ENCODE measurements around the gene CTCF.

CTCF gene

DNA sequence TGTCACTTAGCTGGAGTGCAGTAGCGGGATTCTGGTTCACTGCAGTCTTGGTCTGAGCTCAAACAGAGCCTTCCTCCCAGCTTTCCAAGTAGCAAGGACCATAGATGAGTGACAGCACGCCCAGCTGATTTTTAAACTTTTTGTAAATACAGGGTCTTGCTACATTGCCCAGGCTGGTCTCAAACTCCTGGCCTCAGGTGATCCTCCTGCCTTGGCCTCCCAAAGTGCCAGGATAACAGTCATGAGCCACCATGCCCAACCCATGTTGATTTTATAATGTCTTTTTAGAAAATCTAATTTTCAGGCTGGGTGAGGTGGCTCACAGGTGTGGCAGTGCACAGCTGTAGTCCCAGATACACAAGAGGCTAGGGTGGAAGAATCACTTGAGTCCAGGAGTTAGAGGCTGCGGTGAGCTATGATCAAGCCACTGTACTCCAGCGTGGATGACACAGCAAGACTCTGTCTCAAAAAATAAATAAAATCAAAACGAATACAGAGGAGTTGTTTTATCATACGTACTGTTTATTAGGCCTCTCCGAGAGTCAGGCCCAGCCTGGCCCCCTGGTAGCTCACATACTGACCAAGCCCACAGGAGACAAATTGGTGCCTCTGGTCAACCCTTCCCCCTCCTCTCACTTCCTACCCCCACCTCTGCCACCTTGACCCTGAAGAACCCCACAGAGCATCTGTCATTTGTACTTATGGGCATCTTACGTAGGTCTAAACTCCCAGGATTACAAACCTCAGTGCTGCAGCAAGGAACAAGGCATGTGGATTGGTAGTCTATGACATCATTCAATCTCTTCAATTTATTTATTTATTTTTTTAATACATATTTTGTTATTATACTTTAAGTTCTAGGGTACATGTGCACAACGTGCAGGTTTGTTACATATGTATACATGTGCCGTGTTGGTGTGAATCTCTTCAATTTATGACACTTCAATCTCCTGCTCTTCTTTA, 117.9 kb downstream of the CTCF start:
- no peak for DNase-seq (ENCODE audit: low spot score)

DNA sequence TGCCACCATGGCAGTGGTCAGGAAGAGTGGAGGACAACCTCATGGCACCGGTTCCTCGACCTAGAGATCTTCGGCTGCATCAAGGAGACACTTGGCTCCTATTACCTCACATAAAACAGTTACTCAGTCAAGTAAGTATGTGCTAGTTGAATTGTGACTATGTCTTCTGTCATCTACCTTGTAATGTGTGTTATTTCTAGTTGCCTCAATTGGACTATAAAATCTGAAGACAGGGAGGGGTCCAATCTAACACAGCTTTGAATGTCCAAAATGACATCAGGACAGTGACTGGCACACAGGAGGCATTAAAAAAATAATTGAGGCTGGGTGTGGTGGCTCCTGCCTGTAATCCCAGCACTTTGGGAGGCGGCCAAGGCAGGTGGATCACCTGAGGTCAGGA, 121.4 kb downstream of the CTCF start:
- no peak for DNase-seq (ENCODE audit: low spot score)

DNA sequence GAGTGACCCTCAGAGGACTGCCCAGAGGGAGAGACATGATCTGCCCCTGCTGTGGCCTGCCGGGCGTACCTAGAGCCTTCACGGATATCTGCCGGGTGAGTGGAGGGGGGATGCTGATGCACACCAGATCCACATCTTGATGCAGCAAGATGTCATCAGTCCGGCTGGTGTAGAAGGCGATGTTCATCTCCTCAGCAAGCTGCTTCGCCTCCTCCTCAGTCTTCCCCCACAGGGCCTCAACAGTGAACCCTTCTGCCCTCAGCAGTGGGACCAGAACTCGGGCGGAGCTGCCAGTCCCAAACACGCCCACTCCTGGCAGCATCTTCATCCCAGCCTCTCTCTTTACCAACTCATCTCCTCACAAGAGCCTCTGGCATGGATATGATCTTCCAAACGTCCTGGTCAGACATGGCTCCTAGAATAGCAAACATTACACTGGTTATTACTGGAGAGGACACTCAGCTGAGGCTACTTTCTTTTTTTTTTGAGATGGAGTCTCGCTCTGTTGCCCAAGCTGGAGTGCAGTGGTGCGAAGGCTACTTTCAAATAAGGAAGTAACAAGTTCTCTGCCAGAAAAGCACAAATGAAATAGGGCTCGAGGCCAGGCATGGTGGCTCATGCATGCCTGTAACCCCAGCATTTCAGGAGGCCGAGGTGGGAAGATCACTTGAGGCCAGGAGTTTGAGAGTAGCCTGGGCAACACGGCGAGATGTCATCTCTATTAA, 123.2 kb downstream of the CTCF start:
- no peak for DNase-seq (ENCODE audit: low spot score)

Data from AG20443 (cell line).